HCT116 (cell line): ENCODE data around the gene YEATS4.

Experiments used
- ATF3 ChIP-seq: IDR thresholded peaks from 2 replicates; pipeline ENCODE4 v1.6.1; 2012
- CTCF ChIP-seq, 3 experiments: fragments of 200-600 bp in 1 of 3; sonication (generic) in 1 of 3; IDR thresholded peaks in 2 of 3; conservative IDR thresholded peaks in 1 of 3; 2 replicates each; pipeline ENCODE4 v1.5.1; 2012 to 2017; ENCODE audit warnings: low read depth in 2 of 3, low read length in 2 of 3, antibody characterized with exemption in 1 of 3, borderline replicate concordance in 1 of 3, control low read depth in 1 of 3, mild to moderate bottlenecking in 1 of 3, mixed read lengths in 1 of 3, mixed run types in 1 of 3, moderate library complexity in 1 of 3; ENCODE audit not compliant: insufficient read depth in 1 of 3
- EZH2 ChIP-seq: fragments of 200-600 bp; sonication (generic); IDR thresholded peaks from 2 replicates; pipeline ENCODE4 v1.6.1; 2017; ENCODE audit warnings: antibody characterized with exemption, mixed run types
- EZH2phosphoT487 ChIP-seq: fragments of 200-600 bp; IDR thresholded peaks from 2 replicates; pipeline ENCODE4 v1.6.1; 2018; ENCODE audit warnings: antibody characterized with exemption, borderline replicate concordance
- JUND ChIP-seq: IDR thresholded peaks from 2 replicates; pipeline ENCODE4 v1.6.1; 2012
- MAX ChIP-seq: IDR thresholded peaks from 2 replicates; pipeline ENCODE4 v1.6.1; 2012
- POLR2A ChIP-seq: IDR thresholded peaks from 2 replicates; pipeline ENCODE4 v1.7.0; 2011; ENCODE audit warnings: borderline replicate concordance; ENCODE audit not compliant: insufficient read depth, insufficient read length; ENCODE audit errors: extremely low read depth
- POLR2AphosphoS5 ChIP-seq: IDR thresholded peaks from 2 replicates; pipeline ENCODE4 v1.6.1; 2011; ENCODE audit warnings: mild to moderate bottlenecking, low read depth, low read length, moderate library complexity
- RAD21 ChIP-seq: IDR thresholded peaks from 2 replicates; pipeline ENCODE4 v1.6.1; 2012; ENCODE audit warnings: low read depth, mild to moderate bottlenecking
- REST ChIP-seq: IDR thresholded peaks from 2 replicates; pipeline ENCODE4 v1.6.1; 2012; ENCODE audit warnings: low read depth
- TCF7L2 ChIP-seq: IDR thresholded peaks from 2 replicates; pipeline ENCODE4 v1.7.0; 2011; ENCODE audit warnings: borderline replicate concordance, inconsistent platforms; ENCODE audit not compliant: insufficient read depth, insufficient read length; ENCODE audit errors: extremely low read depth
- ZFX ChIP-seq: fragments of 450-650 bp; IDR thresholded peaks from 2 replicates; pipeline ENCODE4 v1.6.1; 2017
- ZNF274 ChIP-seq: fragments of 200-500 bp; sonication (Bioruptor generic); IDR thresholded peaks from 2 replicates; pipeline ENCODE4 v1.6.1; 2014; ENCODE audit warnings: mild to moderate bottlenecking, low read depth, low read length, inconsistent platforms

- TF ChIP-seq CTCF (IDR thresholded peaks at IDR 0.05 in 2 of 3, conservative IDR thresholded peaks at IDR 0.05 in 1 of 3; ENCODE audit: borderline replicate concordance in 1 of 3, insufficient read depth in 1 of 3, low read depth in 2 of 3, low read length in 2 of 3) (no peak), ATF3 (no peak), EZH2 (no peak), ZNF274 (no peak), POLR2A (no peak), REST (no peak), POLR2AphosphoS5 (no peak), MAX (no peak), ZFX (no peak), JUND (no peak), TCF7L2 (no peak), RAD21 (no peak), EZH2phosphoT487 (no peak)
These were observed 77.5 kb downstream of the YEATS4 start for GRCh38 chr12:69437073-69437472.
